ENCODE measurements around the gene CMTM6.

GRCh38 chr3:32454731-32455608 lies 47.7 kb downstream of the CMTM6 start:
- no peak for TF ChIP-seq POLR2AphosphoS5 (IDR thresholded peaks at IDR 0.05; ENCODE audit: low read depth)
- TF ChIP-seq CTCF (IDR thresholded peaks at IDR 0.05; ENCODE audit: insufficient read depth, low read length) = no peak
- no peak for TF ChIP-seq REST (IDR thresholded peaks at IDR 0.05; ENCODE audit: insufficient replicate concordance, low read depth)
